ENCODE data around the gene MIOX. TPM values are rescaled to one million over a fixed set of nuclear protein-coding genes. Genes with fewer than 3 reads are reported as not detected.

The MIOX gene
- total and polyA plus RNA-seq, 2 of the 13 experiments (the other 11 are each of a cell fraction or from before 2014, with no cell fraction given), result 1.5 to 2.9 TPM

- TF ChIP-seq YEATS4 (CRISPR knock-in tag; IDR thresholded peaks at IDR 0.05; ENCODE audit: borderline replicate concordance) (0 out of 2 replicates have a peak, but pooled peaks have one; percentile 10), ZNF687 (CRISPR knock-in tag; IDR thresholded peaks at IDR 0.05) (peak; percentile 43; the same call in 1 of the 2 replicates), NFRKB (IDR thresholded peaks at IDR 0.05) (no peak), FLYWCH1 (CRISPR knock-in tag; IDR thresholded peaks at IDR 0.05) (no peak), ZNF333 (CRISPR knock-in tag; IDR thresholded peaks at IDR 0.05; ENCODE audit: borderline replicate concordance) (peak; percentile 70; the same call in 1 of the 2 replicates), ZMAT3 (CRISPR knock-in tag; conservative IDR thresholded peaks at IDR 0.05) (no peak), ZNF776 (CRISPR knock-in tag; IDR thresholded peaks at IDR 0.05) (peak; percentile 59)
Observed at GRCh38 chr22:50473855-50474671, 12.6 kb upstream of the MIOX start (continued).
